NCI-H187 (cell line): Measurements from ENCODE around the gene PARD3B.

ENCODE experiments used
- DNase-seq, 2 experiments: peaks; one replicate each; lab custom pipeline; 2025; lab: John Stamatoyannopoulos, UW

PARD3B gene

DNA sequence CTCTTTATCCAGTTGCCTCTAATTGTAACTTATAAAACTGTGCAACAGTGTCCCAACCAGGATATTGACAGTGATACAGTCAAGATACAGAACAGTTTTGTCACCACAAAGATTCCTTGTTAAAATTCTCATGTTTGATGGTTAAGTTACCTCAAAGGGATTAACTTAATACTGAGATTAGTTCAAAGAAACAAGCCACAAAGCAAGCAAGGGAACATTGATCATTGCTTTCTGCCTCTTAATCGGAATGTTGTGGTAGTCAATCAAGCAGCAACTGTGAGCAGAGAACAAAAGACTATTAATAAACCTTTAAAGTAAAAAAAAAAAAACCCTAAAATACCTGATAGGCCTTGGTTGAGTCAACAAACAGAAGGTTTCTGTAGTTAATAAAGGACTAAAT lies 352.3 kb downstream of the PARD3B start:
- no peak for DNase-seq

DNA sequence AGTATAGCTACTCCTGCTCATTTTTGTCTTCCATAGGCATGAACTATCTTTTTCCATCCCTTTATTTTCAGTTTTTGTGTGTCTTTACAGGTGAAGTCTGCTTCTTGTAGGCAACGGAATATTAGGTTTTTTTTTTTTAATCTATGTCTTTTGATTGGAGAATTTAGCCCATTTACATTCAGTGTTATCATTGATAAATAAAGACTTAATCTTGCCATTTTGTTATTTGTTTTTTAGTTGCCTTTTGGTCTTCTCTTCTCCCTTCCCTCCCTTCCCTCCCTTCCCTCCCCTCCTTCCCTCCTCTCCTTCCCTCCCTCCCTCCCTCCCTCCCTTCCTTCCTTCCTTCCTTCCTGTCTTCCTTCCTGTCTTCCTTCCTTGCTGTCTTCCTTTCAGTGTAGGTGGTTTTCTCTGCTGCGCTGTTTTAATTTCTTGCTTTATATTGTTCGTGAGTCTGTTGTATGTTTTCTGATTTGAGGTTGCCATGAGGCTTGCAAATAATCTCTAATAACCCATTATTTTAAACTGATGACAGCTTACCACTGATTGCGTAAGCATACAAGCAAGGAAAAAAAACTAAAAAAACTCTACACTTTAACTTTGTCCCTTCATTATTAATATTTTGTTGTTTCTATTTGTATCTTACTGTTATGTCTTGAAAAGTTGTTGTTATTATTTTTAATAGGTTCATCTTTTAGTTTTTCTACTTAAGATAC lies 353.8 kb downstream of the PARD3B start:
- no peak for DNase-seq

DNA sequence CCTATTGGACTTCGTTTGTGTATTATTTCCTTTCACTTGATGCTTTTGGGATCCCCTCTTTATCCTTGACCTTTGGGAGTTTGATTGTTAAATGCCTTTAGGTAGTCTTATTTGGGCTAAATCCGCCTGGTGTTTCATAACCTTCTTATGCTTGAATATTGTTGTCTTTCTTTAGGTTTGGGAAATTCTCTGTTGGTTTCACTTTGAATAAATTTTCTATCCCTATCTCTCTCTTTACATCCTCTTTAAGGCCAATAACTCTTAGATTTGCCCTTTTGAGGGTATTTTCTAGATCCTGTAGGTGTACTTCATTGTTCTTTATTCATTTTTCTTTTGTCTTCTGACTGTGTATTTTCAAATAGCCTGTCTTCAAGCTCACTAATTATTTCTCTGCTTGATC lies 354.7 kb downstream of the PARD3B start:
- no peak for DNase-seq

DNA sequence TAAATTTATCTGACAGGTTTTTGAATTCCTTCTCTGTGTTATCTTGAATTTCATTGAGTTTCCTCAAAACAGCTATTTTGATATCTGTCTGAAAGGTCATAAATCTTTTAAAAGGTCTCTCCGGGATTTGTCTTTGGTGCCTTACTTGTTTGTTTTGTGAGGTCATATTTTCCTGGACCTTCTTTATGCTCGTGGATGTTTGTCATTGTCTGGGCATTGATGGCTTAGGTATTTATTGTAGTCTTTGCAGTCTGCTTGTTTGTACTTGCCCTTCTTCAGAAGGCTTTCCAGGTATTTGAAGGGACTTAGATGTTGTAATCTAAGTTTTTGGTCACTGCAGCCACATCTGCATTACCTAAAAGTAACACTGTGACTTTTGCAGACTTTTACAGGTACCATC lies 355.2 kb downstream of the PARD3B start:
- no peak for DNase-seq

DNA sequence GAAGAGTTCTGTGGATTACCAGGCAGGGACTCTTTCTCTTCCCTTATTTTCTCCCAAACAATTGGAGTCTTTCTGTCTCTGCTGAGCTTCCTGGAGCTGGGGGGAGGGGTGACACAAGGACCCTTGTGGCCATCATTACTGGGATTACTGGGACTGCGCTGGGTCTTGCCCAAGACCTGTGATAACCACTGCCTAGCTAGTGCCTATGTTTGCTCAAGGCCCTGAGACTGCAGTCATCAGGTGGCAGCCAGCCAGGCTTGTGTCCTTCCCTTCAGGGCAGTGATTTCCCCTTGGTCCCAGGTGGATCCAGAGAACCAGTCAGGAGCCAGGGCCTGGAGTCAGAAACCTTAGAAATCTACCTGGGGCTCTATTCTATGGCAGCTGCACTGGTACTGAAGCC lies 355.6 kb downstream of the PARD3B start:
- no peak for DNase-seq

DNA sequence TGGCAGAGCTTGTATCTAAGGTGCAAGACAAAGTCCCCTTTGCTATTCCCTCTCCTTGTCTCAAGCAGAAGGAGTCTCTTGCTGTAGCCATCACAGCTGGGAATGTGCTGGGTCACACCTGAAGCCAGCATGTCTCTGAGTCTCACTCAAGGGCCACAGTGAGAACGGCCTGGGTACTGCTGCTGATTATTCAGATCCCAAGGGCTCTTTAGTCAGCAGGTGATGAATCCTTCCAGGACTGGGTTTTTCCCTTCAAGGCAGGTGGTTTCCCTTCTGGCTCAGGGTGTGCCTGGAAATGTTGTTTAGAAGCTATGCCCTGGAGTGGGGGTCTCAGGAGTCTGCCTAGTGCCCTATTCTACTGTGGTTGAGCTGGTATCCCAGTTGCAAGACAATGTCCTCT lies 356.3 kb downstream of the PARD3B start:
- no peak for DNase-seq

DNA sequence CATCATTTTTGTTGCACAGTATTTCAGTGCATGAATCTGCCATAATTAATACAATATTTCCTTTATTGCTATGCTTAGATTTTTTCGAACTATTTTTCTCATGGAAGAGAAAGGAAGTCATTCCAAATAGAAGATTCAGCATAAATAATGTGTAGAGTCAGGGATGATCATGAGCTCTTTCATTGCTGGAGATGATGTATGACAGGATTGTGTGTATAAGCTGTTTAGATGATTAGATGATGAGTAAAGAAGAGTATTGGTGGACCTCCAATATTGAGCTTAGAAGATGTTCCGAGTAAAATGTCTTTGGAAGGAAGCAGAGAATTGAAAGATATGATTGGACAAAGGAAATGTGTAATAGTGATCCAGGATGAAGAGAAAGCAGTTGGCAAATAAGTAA lies 364.5 kb downstream of the PARD3B start:
- DNase-seq = no peak

DNA sequence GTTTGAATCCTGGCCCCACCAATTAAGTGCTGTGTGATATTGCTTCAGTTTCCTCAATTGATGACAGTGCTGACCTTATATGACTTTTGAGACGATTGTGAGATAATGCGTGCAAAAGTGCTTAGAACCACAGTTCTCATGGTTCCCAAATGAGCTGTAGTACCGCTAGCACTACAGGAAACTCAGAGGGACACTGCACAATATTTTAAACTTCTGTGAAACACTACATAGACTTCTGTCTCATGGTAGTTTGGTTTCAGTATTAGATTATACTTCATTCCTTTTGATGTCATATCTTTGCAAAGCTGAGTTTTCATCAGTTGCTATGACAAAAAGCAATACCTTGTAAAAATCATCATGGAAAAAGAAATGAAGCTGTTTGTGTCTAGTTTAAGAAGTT lies 368.0 kb downstream of the PARD3B start:
- no peak for DNase-seq

DNA sequence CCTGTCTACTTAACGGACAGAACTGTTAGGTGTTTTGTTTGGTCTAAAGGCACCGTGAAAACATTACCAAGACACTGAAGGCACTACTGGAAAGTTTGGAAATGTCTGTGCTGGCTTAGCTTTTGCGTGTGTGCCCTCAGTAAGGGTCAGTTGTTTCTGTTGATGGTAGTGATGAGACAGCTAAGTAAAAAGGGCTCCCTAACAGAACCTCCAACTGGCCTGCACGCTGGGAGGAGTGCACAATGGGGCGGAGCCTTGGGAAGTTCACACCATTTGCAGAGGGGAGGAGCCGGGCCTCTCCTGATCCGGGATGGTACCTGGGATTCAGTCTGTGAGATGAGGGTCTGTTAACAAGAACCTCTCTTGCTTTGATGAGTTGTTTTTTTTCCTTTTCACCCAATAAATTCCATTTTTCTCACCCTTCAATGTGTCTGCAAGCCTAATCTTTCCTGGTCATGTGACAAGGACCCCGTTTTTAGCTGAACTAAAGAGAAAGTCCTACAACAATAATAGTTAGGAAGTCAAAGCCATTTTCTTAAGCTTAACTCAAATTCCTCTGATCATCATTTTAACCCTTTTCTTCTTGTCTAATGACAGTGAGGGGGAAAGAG lies 368.7 kb downstream of the PARD3B start:
- no peak for DNase-seq

DNA sequence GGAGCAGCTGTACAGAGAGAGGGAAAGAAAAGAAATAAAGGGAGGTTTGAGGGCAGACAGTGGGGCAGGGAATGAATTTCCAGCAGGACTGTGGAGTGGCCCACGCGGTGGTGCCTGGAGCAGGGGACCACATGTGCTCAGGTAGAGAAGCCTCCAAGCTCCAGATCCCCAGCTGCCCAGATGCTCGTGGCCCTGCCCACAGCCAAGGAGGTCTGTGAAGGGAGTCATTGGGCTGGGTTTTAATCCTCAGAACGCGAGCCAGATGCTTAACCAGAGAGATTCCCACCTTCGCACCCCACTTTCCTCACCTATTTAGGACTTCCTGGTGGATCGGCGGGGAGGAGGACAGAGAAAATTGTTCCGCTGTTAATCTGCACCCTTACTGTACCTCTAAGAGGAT lies 369.4 kb downstream of the PARD3B start:
- DNase-seq = no peak

DNA sequence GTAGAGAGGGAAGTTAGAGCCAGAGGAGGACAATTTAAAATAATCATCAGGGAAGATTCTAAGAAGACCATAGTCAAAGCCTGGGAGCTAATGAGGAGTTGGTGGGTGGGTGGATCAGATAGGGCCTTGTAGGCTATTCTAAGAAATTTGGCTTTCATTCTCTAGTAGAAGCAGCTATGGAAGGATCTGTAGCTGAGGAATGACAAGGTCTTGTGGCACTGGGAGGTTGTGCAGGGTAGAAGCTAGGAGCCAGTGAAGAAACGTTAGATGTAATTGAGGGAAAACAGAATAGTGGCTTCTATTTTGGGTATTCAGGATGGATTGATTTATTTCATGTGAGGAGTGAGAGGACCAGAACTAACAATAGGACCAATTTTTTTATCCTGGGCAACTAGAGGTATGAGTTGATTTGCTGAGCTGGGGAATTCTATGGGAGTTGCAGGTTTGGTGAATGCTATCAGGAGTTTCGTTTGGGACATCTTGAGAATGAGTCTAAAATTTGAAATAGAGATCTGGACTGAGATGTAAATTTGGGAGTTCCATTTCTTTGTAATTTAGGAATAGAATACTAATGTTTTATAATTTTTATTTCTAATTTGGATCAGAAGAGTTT lies 371.9 kb downstream of the PARD3B start:
- DNase-seq = no peak

DNA sequence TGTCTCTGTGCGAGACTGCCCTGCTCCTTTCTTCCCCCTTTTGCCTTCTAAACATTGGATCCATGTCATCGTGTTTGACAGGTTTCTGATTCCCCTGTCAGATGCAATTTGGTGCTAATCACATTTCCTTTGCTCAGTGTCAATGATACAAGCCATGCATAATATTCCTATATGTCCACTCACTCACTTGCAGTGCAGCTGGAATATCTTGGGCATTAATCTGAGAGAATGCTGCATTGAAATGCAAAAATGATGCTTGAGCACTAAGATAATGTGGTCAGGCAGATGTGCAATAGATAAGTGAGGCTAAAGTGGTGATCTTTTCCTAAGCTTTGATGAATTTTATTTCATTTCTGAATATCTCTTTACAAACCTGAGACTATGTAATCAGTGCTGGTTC lies 375.5 kb downstream of the PARD3B start:
- no peak for DNase-seq

DNA sequence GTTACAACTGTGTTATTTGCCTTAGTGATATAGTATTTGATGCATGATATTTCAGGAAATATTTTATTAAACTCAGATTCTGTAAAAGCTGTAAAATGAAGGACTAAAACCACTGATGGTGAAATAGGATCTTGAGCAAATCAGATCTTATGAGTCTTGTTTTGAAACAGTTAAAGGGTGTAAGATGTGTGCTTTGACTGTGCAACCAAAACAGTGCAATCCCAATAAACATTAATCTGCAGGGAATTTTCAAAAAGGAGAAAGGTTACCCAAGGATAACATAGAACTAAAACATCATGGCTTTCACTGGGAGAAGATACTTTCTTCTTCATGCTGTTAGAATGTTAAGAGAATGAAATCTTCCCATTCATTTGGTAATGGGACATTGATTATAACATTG lies 378.7 kb downstream of the PARD3B start:
- no peak for DNase-seq

DNA sequence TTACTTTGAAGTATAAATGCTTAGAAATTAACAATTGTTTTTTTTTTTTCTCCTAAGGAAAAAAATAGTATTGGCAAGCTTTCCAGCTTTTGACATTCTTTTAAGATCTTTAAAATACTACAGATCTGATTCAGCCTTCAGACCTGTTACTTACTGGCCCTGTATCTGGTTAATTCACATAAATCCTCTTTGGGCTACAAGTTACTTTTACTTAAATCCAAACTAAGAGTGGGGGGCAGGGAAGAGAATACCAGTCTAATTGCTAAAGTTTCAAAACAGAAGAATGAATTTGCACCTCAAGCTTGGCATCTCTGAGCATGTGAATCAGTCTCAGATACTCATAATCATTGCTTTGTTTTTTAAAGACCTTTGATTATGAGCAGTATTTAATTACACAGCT lies 386.3 kb downstream of the PARD3B start:
- no peak for DNase-seq

DNA sequence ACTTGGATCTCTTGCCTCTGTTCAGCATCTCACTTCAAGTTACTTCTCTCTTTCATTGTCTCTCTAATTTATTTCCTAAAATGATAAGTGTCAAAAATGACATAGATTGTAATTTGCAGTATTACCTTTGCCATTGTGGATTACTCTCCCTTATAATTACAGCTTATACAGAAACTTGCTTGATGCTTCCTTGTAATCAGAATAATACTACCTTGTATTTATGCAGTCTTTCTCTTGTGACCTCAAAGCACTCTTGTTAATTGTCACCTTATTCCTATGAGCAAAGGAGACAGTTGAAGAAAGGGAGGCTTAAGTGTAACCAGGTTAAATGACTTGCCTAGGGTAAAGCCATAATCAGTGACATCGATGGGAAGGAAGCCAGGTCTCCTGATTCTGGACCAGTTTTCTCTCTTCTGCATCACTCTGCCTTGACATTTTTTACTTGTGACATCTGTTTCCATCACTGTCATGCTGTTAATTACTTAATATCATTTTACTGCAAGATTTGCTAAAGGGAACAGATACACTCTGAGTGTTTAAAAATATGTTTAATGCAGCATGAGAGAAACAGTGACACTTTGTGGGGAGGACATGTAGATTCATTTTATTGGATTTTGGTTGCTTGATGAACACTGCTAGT lies 388.6 kb downstream of the PARD3B start:
- DNase-seq = no peak

DNA sequence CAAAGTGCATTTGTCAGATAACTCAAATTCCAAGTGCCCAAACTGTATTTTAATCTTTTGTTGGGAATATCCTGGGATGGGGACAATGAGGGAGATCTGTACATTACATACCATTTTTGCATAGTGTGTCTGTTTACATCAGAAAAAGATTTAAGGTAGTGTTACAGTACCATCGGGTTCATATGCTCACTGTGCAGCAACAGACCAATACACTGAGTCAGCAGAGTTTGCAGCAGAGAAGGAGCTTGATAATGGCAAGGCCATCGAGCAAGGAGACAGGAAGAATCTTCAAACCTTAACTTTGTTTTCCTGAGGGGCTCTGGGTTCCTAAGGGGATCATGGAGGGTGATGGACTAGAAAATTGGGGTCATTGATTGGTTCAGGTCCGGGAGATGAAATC lies 399.7 kb downstream of the PARD3B start:
- no peak for DNase-seq

DNA sequence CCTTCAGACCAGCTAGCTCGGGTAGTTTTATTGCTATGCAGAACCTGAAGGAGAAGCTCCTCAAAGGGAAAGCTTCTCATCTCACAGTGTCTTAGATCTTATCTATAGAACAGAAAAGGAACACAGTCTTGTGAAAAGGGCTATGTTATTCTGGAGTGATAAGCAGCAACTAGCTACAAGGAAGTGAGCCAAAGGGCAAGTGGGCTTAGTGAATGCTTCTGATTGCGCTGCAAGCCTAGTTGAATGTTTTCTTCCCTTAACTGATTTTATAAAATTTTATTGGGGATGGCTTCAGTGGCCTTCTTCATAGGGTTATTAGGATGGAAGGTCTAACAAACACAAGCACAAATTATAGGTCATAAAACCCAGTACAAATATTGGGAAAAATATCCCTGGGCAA lies 400.1 kb downstream of the PARD3B start:
- DNase-seq = no peak

DNA sequence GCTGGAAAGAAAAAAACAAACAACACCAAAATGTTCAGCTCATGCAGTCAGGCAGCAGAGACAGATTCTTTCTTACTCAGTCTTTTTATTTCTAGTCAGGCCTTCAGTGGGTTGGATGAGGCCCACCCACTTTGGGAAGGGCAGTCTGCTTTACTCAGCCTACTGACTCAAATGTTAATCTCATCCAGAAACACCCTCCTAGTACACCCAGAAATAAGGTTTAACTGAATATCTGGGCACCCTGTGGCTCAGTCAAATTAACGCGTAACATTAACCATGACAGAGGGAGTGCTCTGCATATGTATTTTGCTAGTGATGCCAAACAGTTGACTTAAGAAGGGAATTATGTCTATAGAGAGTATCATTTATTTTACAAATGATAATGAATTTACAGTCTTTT lies 401.6 kb downstream of the PARD3B start:
- no peak for DNase-seq

DNA sequence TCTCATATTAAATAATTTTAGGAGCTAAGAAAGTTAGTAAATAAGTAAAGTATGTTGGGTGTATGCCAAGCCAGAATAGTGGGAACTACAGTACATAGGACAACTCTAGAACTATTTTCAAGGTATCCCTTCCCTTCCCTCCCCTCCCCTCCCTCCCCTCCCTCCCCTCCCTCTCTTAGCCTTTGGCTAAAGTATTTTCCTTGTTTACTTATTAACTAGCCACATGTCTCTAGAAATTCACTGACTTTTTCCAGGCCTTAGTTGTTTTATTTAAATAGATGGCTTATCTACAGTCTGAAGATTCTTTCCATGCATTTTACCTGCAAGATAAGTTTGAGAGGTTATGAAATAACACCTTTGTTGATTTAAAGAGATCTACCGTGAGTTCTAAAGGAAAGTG lies 402.1 kb downstream of the PARD3B start:
- DNase-seq = no peak

DNA sequence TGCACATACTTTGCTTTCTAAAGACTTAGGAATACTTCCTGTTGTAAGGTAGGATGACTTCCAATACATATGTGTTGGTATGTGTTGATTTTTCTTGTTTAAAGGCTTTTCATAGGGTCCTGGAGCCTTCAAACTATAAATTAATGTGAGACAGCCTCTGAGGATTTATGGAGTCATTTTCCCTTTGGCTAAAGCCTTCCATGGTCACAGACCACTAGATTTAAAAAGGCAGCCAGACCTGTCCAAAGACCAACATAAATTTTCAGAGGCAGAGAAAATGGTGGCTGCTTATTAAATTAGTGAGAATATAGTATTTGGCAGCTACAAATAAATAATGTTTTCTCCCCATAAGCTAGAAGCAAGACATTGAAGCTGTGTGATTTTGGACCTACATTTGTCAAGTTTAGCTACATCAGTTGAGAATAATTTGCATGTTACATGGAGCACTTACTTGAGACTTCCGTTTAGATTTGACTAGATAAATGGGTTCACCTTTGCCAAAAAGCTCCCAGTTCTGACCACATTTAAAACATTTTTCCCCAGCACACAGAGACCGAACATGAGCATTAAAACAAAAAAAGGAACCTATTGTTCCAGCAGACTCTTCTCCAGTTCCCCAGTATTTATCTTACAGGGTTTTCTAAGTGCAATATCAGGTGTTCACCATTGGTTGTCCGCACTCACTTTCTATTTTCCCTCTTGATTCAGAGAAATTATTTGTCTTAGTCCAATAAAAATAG lies 402.9 kb downstream of the PARD3B start:
- DNase-seq = no peak

DNA sequence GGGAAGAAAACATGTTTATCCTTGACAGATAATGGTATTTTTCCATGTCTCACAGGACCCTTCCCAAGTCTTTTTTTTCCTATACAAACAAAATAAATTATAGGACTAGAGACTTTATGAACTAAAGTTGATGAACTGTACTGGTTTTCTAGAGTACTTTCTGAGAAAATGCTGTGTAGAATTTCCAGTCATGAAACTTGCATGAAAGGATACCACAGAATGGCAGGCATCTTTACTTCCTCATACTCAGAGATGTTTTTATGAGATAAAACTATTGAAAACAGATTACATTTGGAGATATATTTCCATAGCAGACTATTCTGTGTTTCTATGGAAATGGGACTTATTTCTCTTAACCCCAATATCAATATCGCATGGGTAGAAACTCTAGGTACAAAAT lies 403.5 kb downstream of the PARD3B start:
- DNase-seq = no peak

DNA sequence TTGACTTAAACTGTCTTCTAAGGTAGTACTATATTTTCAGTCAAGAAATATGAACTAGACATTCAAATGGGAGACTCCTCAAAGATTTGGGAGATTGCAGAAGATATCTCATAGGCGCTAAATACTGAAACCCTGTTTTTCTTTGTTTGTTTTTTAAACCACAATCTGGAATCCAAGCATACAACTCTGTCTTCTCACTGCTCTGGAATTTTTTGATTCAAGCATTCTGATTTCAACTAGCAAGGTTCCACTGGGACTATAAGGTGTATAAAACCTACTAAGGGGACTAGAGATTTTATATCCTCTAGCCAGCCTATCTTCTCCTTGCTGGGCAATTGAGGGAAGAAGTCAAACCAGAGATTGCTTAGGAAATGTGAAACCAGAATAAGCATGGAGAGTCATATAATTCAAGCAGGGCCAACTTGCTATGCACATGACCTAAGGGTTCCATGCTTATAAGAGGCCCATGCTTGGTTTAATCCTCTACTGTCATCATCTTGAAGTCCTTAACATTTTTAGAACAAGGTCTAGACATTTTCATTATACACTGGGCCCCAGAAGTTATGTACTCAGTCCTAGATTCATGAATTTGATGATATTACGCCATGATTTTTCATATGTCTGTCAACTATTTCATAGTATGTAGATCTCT lies 405.5 kb downstream of the PARD3B start:
- DNase-seq = no peak
